ENCODE data around the gene SPARC.

GRCh38 chr5:151684690-151685361, 1.9 kb downstream of the SPARC start:
- TF ChIP-seq EZH2phosphoT487 (IDR thresholded peaks at IDR 0.05; ENCODE audit: insufficient read depth, low read depth): no peak
- no peak for TF ChIP-seq EZH2 (IDR thresholded peaks at IDR 0.05; ENCODE audit: insufficient read depth, poor library complexity, severe bottlenecking)

All from GM23248 (cell line).